Neutrophil (primary cell): ENCODE measurements around the gene LDHB.

Source experiments
- H3K27ac ChIP-seq: fragments of 200-600 bp; sonication (generic); 2 replicates; pipeline ENCODE4 v1.5.1; 2016; ENCODE audit warnings: mild to moderate bottlenecking, moderate library complexity
- H3K27me3 ChIP-seq: fragments of 200-600 bp; sonication (generic); 2 replicates; pipeline ENCODE4 v1.6.0; 2016; ENCODE audit warnings: mild to moderate bottlenecking
- H3K36me3 ChIP-seq: fragments of 200-600 bp; sonication (generic); 2 replicates; pipeline ENCODE4 v1.5.1; 2017
- H3K4me1 ChIP-seq, 2 experiments: fragments of 200-600 bp in 1 of 2; sonication (generic) in 1 of 2; 1 replicate in 1 of 2; 2 replicates in 1 of 2; pipeline versions ENCODE4 v1.5.1 to v1.6.1; 2013 to 2016; ENCODE audit warnings: low read depth in 1 of 2, low read length in 1 of 2, mild to moderate bottlenecking in 1 of 2, moderate library complexity in 1 of 2; ENCODE audit not compliant: control insufficient read depth in 1 of 2, insufficient read depth in 1 of 2
- H3K4me3 ChIP-seq, 2 experiments: fragments of 200-600 bp in 1 of 2; sonication (generic) in 1 of 2; 1 replicate in 1 of 2; 2 replicates in 1 of 2; pipeline ENCODE4 v1.5.1; 2013 to 2016; ENCODE audit warnings: low read depth in 1 of 2, low read length in 1 of 2, mild to moderate bottlenecking in 1 of 2, moderate library complexity in 1 of 2
- H3K9me3 ChIP-seq: fragments of 200-600 bp; sonication (generic); 2 replicates; pipeline ENCODE4 v1.5.1; 2016
- CTCF ChIP-seq: fragments of 200-600 bp; sonication (generic); IDR thresholded peaks from 2 replicates; pipeline ENCODE4 v1.5.1; 2016; ENCODE audit warnings: antibody characterized with exemption

LDHB gene

GRCh38 chr12:21634245-21634644, 23.4 kb downstream of the LDHB start:
- Histone ChIP-seq H3K4me3 (no peak overlapping the region), H3K36me3 (no peaks in the 10 kb centered on the region), H3K4me1 (no peaks in the 10 kb centered on the region), H3K27ac (no peak overlapping the region), H3K9me3 (no peaks in the 10 kb centered on the region), H3K27me3 (no peaks in the 10 kb centered on the region)
- TF ChIP-seq CTCF, result no peak

GRCh38 chr12:21631367-21631766, 26.3 kb downstream of the LDHB start:
- H3K4me1 ChIP-seq, result no peaks in the 10 kb centered on the region
- no peak overlapping the region for H3K4me3 ChIP-seq
- no peaks in the 10 kb centered on the region for H3K36me3 ChIP-seq
- no peak overlapping the region for H3K27ac ChIP-seq
- H3K27me3 ChIP-seq, result no peaks in the 10 kb centered on the region
- H3K9me3 ChIP-seq, result no peaks in the 10 kb centered on the region
- TF ChIP-seq CTCF, result no peak

GRCh38 chr12:21627924-21628323, 29.7 kb downstream of the LDHB start:
- H3K27me3 ChIP-seq, result no peaks in the 10 kb centered on the region
- no peaks in the 10 kb centered on the region for H3K4me1 ChIP-seq
- no peak overlapping the region for H3K4me3 ChIP-seq
- TF ChIP-seq CTCF, result no peak
- no peaks in the 10 kb centered on the region for H3K36me3 ChIP-seq
- H3K9me3 ChIP-seq, result no peaks in the 10 kb centered on the region
- no peak overlapping the region for H3K27ac ChIP-seq

- Histone ChIP-seq H3K27me3 (no peaks in the 10 kb centered on the region), H3K27ac (no peak overlapping the region), H3K9me3 (no peaks in the 10 kb centered on the region), H3K4me3 (no peak overlapping the region), H3K36me3 (no peaks in the 10 kb centered on the region), H3K4me1 (peaks cover 4 to 10% of the 10 kb centered on the region in 2 experiments)
- no peak for TF ChIP-seq CTCF
Measured at GRCh38 chr12:21618566-21618965, 39.1 kb downstream of the LDHB start.

- no peaks in the 10 kb centered on the region for H3K36me3 ChIP-seq
- no peak overlapping the region for H3K27ac ChIP-seq
- H3K4me3 ChIP-seq, result no peak overlapping the region
- no peaks in the 10 kb centered on the region for H3K27me3 ChIP-seq
- no peaks in the 10 kb centered on the region for H3K9me3 ChIP-seq
- peaks cover 4 to 10% of the 10 kb centered on the region in 2 experiments for H3K4me1 ChIP-seq
- no peak for TF ChIP-seq CTCF
Measured at GRCh38 chr12:21617030-21617429, 40.6 kb downstream of the LDHB start.

- no peak overlapping the region for H3K4me3 ChIP-seq
- H3K4me1 ChIP-seq, result peaks cover 4 to 10% of the 10 kb centered on the region in 2 experiments
- H3K27me3 ChIP-seq, result no peaks in the 10 kb centered on the region
- no peak for TF ChIP-seq CTCF
- no peak overlapping the region for H3K27ac ChIP-seq
- H3K36me3 ChIP-seq, result no peaks in the 10 kb centered on the region
- no peaks in the 10 kb centered on the region for H3K9me3 ChIP-seq
Measured at GRCh38 chr12:21615431-21615830, 42.2 kb downstream of the LDHB start.
